ENCODE results near the gene FRMPD2.
A peak's percentile ranks its signal among the peaks of the same experiment; 100 is the strongest.

The FRMPD2 gene

GRCh38 chr10:48291190-48291589 is 16.7 kb upstream of the FRMPD2 start:
- peaks cover 25% of the 10 kb centered on the region for H3K4me1 Mint-ChIP-seq
- peaks cover 2% of the 10 kb centered on the region for H3K9me3 Mint-ChIP-seq
- H3K27me3 Mint-ChIP-seq (ENCODE audit: low read depth), result peaks cover 4% of the 10 kb centered on the region
- H3K4me3 Mint-ChIP-seq, result no peak overlapping the region
- no peak overlapping the region for H3K27ac Mint-ChIP-seq
- no peaks in the 10 kb centered on the region for H3K36me3 Mint-ChIP-seq (ENCODE audit: low read depth)
- no peak for TF ChIP-seq CTCF (IDR thresholded peaks at IDR 0.05; ENCODE audit: unreplicated experiment in 3 of 3)

GRCh38 chr10:48290286-48290685 is 15.8 kb upstream of the FRMPD2 start:
- Mint-ChIP-seq H3K36me3 (ENCODE audit: low read depth) (no peaks in the 10 kb centered on the region), H3K27me3 (ENCODE audit: low read depth) (peaks cover 7% of the 10 kb centered on the region), H3K4me1 (peaks cover 32% of the 10 kb centered on the region), H3K9me3 (peaks cover 2% of the 10 kb centered on the region), H3K4me3 (no peak overlapping the region), H3K27ac (no peak overlapping the region)
- TF ChIP-seq CTCF (IDR thresholded peaks at IDR 0.05; ENCODE audit: unreplicated experiment in 3 of 3), result no peak

GRCh38 chr10:48289501-48290238 is 15.2 kb upstream of the FRMPD2 start:
- Mint-ChIP-seq H3K27ac (peak overlapping the region in 2 of 3 experiments; percentile 25 to 63), H3K4me3 (no peak overlapping the region), H3K27me3 (ENCODE audit: low read depth) (peaks cover 7% of the 10 kb centered on the region), H3K9me3 (peaks cover 8% of the 10 kb centered on the region), H3K4me1 (peaks cover 32% of the 10 kb centered on the region), H3K36me3 (ENCODE audit: low read depth) (no peaks in the 10 kb centered on the region)
- TF ChIP-seq CTCF (IDR thresholded peaks at IDR 0.05; ENCODE audit: unreplicated experiment in 3 of 3), result peak; percentile 71 to 78 (median 75)

- no peak for TF ChIP-seq CTCF (IDR thresholded peaks at IDR 0.05; ENCODE audit: unreplicated experiment in 3 of 3)
- H3K9me3 Mint-ChIP-seq, result peaks cover 12% of the 10 kb centered on the region
- no peaks in the 10 kb centered on the region for H3K36me3 Mint-ChIP-seq (ENCODE audit: low read depth)
- no peak overlapping the region for H3K4me3 Mint-ChIP-seq
- peaks cover 32% of the 10 kb centered on the region for H3K4me1 Mint-ChIP-seq
- H3K27me3 Mint-ChIP-seq (ENCODE audit: low read depth), result peaks cover 14% of the 10 kb centered on the region
- no peak overlapping the region for H3K27ac Mint-ChIP-seq
These were observed 14.2 kb upstream of the FRMPD2 start for GRCh38 chr10:48288661-48289060.

GRCh38 chr10:48287417-48288391 is 13.2 kb upstream of the FRMPD2 start:
- H3K27ac Mint-ChIP-seq, result no peak overlapping the region

More at GRCh38 chr10:48287417-48288391, 13.2 kb upstream of the FRMPD2 start:
- Mint-ChIP-seq H3K9me3 (peaks cover 16% of the 10 kb centered on the region), H3K4me1 (peaks cover 32% of the 10 kb centered on the region), H3K27me3 (ENCODE audit: low read depth) (peaks cover 14% of the 10 kb centered on the region), H3K36me3 (ENCODE audit: low read depth) (no peaks in the 10 kb centered on the region), H3K4me3 (no peak overlapping the region)
- TF ChIP-seq CTCF (IDR thresholded peaks at IDR 0.05; ENCODE audit: unreplicated experiment in 3 of 3), result no peak

All from nephron (organoid).